Loucy (cell line): Measurements from ENCODE around the gene CAPNS2.

Experiments used
- H2AFZ ChIP-seq: fragments of 200-600 bp; sonication (generic); 2 replicates; pipeline ENCODE4 v1.6.0; 2016; ENCODE audit warnings: antibody characterized with exemption, mild to moderate bottlenecking, low read length, moderate library complexity
- H3F3A ChIP-seq: fragments of 200-600 bp; 2 replicates; pipeline ENCODE4 v1.6.0; 2016; ENCODE audit warnings: antibody characterized with exemption, low read depth, mild to moderate bottlenecking
- H3K27me3 ChIP-seq: fragments of 200-600 bp; sonication (generic); 2 replicates; pipeline ENCODE4 v1.6.1; 2014; ENCODE audit warnings: low read length, mild to moderate bottlenecking; ENCODE audit not compliant: insufficient read depth, poor library complexity, severe bottlenecking
- H3K36me3 ChIP-seq: fragments of 200-600 bp; sonication (generic); 2 replicates; pipeline ENCODE4 v1.6.1; 2016; ENCODE audit warnings: low read length; ENCODE audit not compliant: insufficient read depth
- H3K4me1 ChIP-seq: fragments of 200-600 bp; sonication (generic); 2 replicates; pipeline ENCODE4 v1.5.1; 2014; ENCODE audit warnings: low read length, mild to moderate bottlenecking; ENCODE audit not compliant: insufficient read depth, poor library complexity, severe bottlenecking
- H3K4me2 ChIP-seq: fragments of 200-600 bp; sonication (generic); 2 replicates; pipeline ENCODE4 v1.6.0; 2014; ENCODE audit warnings: antibody characterized with exemption, low read length, low read depth, mild to moderate bottlenecking; ENCODE audit not compliant: poor library complexity, severe bottlenecking
- H3K4me3 ChIP-seq: fragments of 200-600 bp; sonication (generic); 2 replicates; pipeline ENCODE4 v1.5.1; 2014; ENCODE audit warnings: low read length, mild to moderate bottlenecking, mixed read lengths; ENCODE audit not compliant: poor library complexity, severe bottlenecking
- H3K79me2 ChIP-seq: fragments of 200-600 bp; sonication (generic); 2 replicates; pipeline ENCODE4 v1.6.1; 2014; ENCODE audit warnings: low read length; ENCODE audit not compliant: insufficient read depth
- H3K9ac ChIP-seq: fragments of 200-600 bp; sonication (generic); 2 replicates; pipeline ENCODE4 v1.6.0; 2014; ENCODE audit warnings: mild to moderate bottlenecking, low read depth, low read length, moderate library complexity; ENCODE audit not compliant: poor library complexity, severe bottlenecking
- H3K9me2 ChIP-seq: fragments of 200-600 bp; sonication (generic); replicated peaks from 2 replicates; pipeline ENCODE4 v1.6.1; 2016; ENCODE audit warnings: low read depth, low read length, mixed read lengths
- H3K9me3 ChIP-seq: fragments of 200-600 bp; sonication (generic); 2 replicates; pipeline ENCODE4 v1.6.1; 2014; ENCODE audit warnings: mild to moderate bottlenecking, antibody characterized with exemption, low read length, low read depth; ENCODE audit not compliant: insufficient read depth
- H4K20me1 ChIP-seq: fragments of 200-600 bp; sonication (generic); 2 replicates; pipeline ENCODE4 v1.6.0; 2014; ENCODE audit warnings: antibody characterized with exemption, low read length, mild to moderate bottlenecking; ENCODE audit not compliant: insufficient read depth, poor library complexity, severe bottlenecking
- CTCF ChIP-seq: fragments of 200-600 bp; sonication (generic); conservative IDR thresholded peaks from 2 replicates; pipeline ENCODE4 v1.5.1; 2014; ENCODE audit warnings: mild to moderate bottlenecking, antibody characterized with exemption, low read length
- EZH2phosphoT487 ChIP-seq: fragments of 200-600 bp; IDR thresholded peaks from 2 replicates; pipeline ENCODE4 v1.6.1; 2018; ENCODE audit warnings: antibody characterized with exemption, mild to moderate bottlenecking, moderate library complexity, borderline replicate concordance

Gene CAPNS2

GRCh38 chr16:55566432-55567175, at the start of gene CAPNS2:
CAPNS2 (plus strand) TSS chr16:55566684; CDS start chr16:55566757, 73 bp downstream.
- Histone ChIP-seq H3K4me2 (no peak within 1 kb of the TSS), H2AFZ (no peak within 1 kb of the TSS)

GRCh38 chr16:55521792-55522191, 44.7 kb upstream of the CAPNS2 start:
- Histone ChIP-seq H3K79me2 (no peaks in the 10 kb centered on the region), H3K9me3 (no peaks in the 10 kb centered on the region), H3K27me3 (no peaks in the 10 kb centered on the region), H2AFZ (no peak overlapping the region), H3K4me1 (no peaks in the 10 kb centered on the region), H3K4me2 (no peak overlapping the region), H3F3A (no peaks in the 10 kb centered on the region), H3K9ac (no peak overlapping the region), H4K20me1 (no peaks in the 10 kb centered on the region), H3K36me3 (no peaks in the 10 kb centered on the region), H3K4me3 (no peak overlapping the region), H3K9me2 (no peaks in the 10 kb centered on the region)
- TF ChIP-seq EZH2phosphoT487: no peak
- TF ChIP-seq CTCF: no peak

More at GRCh38 chr16:55566432-55567175, at the start of gene CAPNS2:
- Histone ChIP-seq H3K9me2 (no peaks in the 10 kb centered on the region), H3K4me3 (no peak within 1 kb of the TSS), H4K20me1 (no peaks in the 10 kb centered on the region), H3K27me3 (no peaks in the 10 kb centered on the region), H3K79me2 (no peaks in the 10 kb centered on the region), H3K36me3 (no peaks in the 10 kb centered on the region), H3K9ac (no peak within 1 kb of the TSS), H3K9me3 (no peaks in the 10 kb centered on the region), H3K4me1 (peaks cover 7% of the 10 kb centered on the region), H3F3A (no peaks in the 10 kb centered on the region)
- TF ChIP-seq EZH2phosphoT487 (no peak), CTCF (no peak)

GRCh38 chr16:55526441-55526840, 40.0 kb upstream of the CAPNS2 start:
- no peaks in the 10 kb centered on the region for H3K27me3 ChIP-seq
- no peak for TF ChIP-seq EZH2phosphoT487
- no peak for TF ChIP-seq CTCF
- H3K4me1 ChIP-seq: peaks cover 3% of the 10 kb centered on the region
- H3K4me2 ChIP-seq: no peak overlapping the region
- no peaks in the 10 kb centered on the region for H4K20me1 ChIP-seq
- H3K36me3 ChIP-seq: no peaks in the 10 kb centered on the region
- H3K9me2 ChIP-seq: no peaks in the 10 kb centered on the region
- H2AFZ ChIP-seq: no peak overlapping the region
- H3K9me3 ChIP-seq: no peaks in the 10 kb centered on the region
- no peak overlapping the region for H3K9ac ChIP-seq
- H3K79me2 ChIP-seq: no peaks in the 10 kb centered on the region
- H3F3A ChIP-seq: no peaks in the 10 kb centered on the region
- H3K4me3 ChIP-seq: no peak overlapping the region
